Activated naive CD8-positive, alpha-beta T cell (primary cell): ENCODE data around the gene ZC3H10.
"Not testable (repeated sequence)": the region's sequence is repeated elsewhere in the genome, so short reads cannot be mapped to it uniquely, and the experiment has no call there.

Source experiments
- H3K27ac Mint-ChIP-seq: one replicate; pipeline ENCODE4 v1.8.0; 2021; ENCODE audit warnings: mixed read lengths
- H3K27me3 Mint-ChIP-seq: one replicate; pipeline ENCODE4 v1.8.0; 2021; ENCODE audit warnings: mixed read lengths
- H3K36me3 Mint-ChIP-seq: one replicate; pipeline ENCODE4 v1.8.0; 2021; ENCODE audit warnings: mixed read lengths
- H3K4me1 Mint-ChIP-seq: one replicate; pipeline ENCODE4 v1.8.0; 2021; ENCODE audit warnings: low read depth, mixed read lengths
- H3K4me3 Mint-ChIP-seq: one replicate; pipeline ENCODE4 v1.8.0; 2021; ENCODE audit warnings: mild to moderate bottlenecking, mixed read lengths
- H3K9me3 Mint-ChIP-seq: one replicate; pipeline ENCODE4 v1.8.0; 2021; ENCODE audit warnings: low read depth, mixed read lengths

Gene ZC3H10, protein sequence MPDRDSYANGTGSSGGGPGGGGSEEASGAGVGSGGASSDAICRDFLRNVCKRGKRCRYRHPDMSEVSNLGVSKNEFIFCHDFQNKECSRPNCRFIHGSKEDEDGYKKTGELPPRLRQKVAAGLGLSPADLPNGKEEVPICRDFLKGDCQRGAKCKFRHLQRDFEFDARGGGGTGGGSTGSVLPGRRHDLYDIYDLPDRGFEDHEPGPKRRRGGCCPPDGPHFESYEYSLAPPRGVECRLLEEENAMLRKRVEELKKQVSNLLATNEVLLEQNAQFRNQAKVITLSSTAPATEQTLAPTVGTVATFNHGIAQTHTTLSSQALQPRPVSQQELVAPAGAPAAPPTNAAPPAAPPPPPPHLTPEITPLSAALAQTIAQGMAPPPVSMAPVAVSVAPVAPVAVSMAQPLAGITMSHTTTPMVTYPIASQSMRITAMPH

DNA sequence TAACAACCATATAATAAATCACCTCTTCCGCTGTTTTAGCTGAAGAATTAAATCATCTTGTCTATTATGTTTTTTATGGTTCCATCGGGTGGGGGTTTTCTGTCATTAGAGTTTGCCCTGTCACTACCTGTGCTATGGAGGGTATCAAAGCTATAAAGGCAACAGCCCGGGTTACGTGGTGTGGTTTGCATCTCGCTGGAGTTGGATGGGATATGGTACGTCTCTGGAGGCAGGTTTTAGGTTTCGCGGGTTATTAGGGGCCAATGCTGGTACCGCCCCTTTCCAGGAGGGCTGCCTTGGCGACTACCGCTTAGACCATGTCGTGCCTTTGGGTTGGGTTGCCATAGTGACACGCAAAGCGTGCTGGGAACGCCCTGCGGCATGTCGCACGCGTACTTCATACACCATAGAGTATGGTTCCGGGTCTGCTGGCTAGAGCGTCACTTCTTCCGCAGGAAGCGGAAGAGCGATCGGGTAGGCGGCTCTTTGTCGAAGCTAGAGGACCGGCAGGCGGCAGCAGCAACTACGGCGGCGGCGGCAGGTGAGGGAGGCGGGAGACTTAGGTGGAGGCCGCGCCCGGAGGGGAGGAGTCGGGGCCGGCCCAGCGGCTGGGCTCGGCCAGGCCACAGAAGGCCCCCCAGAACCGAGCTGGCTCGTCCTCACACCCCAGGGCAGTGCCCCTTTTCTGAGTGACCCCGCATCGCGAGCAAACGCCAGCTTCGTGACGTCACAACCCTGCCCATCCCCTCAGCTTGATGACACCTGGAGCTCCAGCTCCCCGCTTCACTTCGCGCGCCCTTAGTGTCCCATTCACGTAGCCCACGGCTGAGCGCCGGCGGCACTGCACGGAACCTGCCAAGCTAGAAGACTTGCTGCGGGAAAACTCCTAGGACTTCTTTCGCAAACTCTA, at the start of gene ZC3H10:
TSS of gene ZC3H10 (plus strand) at position 489 of the 910 bp plus-strand sequence. CDS start 2,297 bp downstream, outside the sequence.
- Mint-ChIP-seq H3K36me3 (peaks cover 13% of the 10 kb centered on the region), H3K4me3 (peak within 1 kb of the TSS; percentile 97), H3K9me3 (no peaks in the 10 kb centered on the region), H3K27me3 (no peaks in the 10 kb centered on the region), H3K4me1 (peaks cover 33% of the 10 kb centered on the region), H3K27ac (peak within 1 kb of the TSS; percentile 99)

DNA sequence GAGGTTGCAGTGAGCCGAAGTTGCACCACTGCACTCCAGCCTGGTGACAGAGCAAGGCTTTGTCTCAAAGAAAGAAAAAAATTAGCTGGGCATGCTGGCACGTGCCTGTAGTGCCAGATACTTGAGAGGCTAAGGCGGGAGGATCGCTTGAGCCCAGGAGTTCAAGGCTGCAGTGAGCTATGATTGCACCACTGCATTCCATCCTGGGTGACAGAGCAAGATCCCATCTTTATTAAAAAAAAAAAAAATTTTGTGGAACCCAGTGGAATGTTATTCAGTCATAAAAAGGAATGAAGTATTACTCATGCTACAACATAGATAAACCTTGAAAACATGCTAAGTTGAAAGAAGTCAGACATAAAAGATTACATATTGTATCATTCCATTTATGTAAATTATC, 46.4 kb upstream of the ZC3H10 start:
- Mint-ChIP-seq H3K4me1 (no peaks in the 10 kb centered on the region), H3K36me3 (no peaks in the 10 kb centered on the region), H3K4me3 (no peak overlapping the region), H3K27ac (no peak overlapping the region), H3K27me3 (no peaks in the 10 kb centered on the region), H3K9me3 (no peaks in the 10 kb centered on the region)

DNA sequence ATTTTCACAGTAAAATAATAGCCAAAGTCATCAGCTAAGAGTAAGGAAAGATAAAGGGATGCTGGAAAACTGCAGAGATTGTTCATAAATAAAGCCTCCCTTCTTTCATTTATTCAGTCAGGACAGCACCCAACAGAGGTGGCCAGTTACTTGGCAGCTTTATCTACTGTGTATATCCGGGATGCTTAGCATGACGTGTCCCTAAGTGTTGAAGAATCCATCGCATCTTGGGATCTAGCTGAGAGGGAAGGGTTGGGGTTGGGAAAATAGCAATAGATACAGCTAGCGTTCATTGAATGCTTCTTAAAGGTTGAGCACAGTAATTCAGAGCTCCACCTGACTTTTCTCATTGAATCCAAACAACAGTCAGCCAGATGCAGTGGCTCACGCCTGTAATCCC, 43.7 kb upstream of the ZC3H10 start:
- no peak overlapping the region for H3K4me3 Mint-ChIP-seq
- no peaks in the 10 kb centered on the region for H3K9me3 Mint-ChIP-seq
- no peaks in the 10 kb centered on the region for H3K27me3 Mint-ChIP-seq
- peaks cover 3% of the 10 kb centered on the region for H3K4me1 Mint-ChIP-seq
- no peaks in the 10 kb centered on the region for H3K36me3 Mint-ChIP-seq
- no peak overlapping the region for H3K27ac Mint-ChIP-seq

DNA sequence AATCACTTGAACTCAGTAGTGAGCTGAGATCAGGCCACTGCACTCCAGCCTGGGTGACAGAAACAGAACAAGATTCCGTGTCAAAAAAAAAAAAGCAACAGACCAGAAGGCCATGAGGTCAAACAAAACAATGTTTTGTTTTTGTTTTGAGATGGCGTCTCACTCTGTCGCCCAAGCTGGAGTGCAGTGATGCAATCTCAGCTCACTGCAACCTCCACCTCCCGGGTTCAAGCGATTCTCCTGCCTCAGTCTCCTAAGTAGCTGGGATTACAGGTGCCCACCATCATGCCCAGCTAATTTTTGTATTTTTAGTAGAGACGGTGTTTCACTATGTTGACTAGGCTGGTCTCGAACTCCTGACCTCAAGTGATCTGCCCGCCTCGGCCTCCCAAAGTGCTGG, 40.1 kb upstream of the ZC3H10 start:
- H3K4me3 Mint-ChIP-seq, H3K4me1 Mint-ChIP-seq, H3K36me3 Mint-ChIP-seq, H3K27me3 Mint-ChIP-seq, H3K27ac Mint-ChIP-seq, H3K9me3 Mint-ChIP-seq: not testable (repeated sequence)

DNA sequence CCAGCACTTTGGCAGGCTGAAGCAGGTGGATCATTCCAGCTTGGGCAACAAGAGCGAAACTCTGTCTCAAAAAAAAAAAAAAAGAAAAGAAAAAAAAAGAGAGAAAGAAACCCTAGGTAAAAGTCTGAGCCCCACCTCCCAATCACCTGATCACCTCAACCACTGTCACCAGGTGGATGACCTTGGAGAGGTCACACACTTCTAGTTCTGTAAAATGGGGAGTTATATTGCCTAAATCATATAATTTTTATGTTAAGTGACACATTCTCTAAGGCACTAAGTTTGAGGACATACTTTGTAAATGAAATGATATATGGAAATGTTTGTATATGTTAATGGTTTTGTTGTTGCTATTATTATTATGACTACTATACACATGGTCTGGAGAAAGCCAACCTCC, 39.6 kb upstream of the ZC3H10 start:
- Mint-ChIP-seq H3K4me3 (peak overlapping the region; percentile 82), H3K27ac (no peak overlapping the region), H3K4me1 (peaks cover 9% of the 10 kb centered on the region), H3K9me3 (no peaks in the 10 kb centered on the region), H3K36me3 (no peaks in the 10 kb centered on the region), H3K27me3 (no peaks in the 10 kb centered on the region)

DNA sequence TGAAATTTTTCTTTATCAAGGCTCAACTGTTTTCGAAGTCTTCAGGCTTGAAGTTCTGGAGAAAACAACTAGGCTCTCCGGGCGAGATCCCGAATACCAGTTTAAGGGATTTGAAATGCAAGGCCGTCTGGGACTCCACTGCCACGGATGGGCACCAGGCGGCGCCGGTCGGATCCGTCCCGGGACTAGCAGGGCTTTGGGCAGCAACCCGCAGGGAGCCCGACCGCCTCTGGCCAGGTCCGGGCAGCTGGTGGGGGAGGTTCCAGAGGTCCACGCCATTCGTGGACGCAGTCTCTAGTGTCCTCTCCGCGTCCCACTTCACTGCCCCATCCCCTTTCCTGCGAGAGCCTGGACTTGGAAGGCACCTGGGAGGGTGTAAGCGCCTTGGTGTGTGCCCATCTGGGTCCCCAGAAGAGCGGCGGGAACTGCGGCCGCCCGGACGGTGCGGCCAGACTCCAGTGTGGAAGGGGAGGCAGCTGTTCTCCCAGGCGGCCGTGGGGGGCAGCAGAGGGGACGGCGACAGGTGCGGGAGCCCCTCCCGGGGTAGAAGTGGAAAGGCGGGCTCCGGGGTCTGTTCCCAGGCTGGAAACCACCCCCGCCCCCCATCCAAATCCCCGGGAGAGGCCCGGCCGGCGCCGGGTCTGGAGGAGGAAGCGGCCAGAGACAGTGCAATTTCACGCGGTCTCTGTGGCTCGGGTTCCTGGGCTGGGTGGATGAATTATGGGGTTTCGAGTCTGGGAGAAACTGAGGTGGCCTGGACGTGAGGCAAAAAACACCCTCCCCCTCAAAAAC, 38.9 kb upstream of the ZC3H10 start:
- Mint-ChIP-seq H3K27ac (no peak overlapping the region), H3K9me3 (no peaks in the 10 kb centered on the region), H3K27me3 (no peaks in the 10 kb centered on the region), H3K36me3 (no peaks in the 10 kb centered on the region), H3K4me3 (peak overlapping the region; percentile 82), H3K4me1 (peaks cover 9% of the 10 kb centered on the region)

DNA sequence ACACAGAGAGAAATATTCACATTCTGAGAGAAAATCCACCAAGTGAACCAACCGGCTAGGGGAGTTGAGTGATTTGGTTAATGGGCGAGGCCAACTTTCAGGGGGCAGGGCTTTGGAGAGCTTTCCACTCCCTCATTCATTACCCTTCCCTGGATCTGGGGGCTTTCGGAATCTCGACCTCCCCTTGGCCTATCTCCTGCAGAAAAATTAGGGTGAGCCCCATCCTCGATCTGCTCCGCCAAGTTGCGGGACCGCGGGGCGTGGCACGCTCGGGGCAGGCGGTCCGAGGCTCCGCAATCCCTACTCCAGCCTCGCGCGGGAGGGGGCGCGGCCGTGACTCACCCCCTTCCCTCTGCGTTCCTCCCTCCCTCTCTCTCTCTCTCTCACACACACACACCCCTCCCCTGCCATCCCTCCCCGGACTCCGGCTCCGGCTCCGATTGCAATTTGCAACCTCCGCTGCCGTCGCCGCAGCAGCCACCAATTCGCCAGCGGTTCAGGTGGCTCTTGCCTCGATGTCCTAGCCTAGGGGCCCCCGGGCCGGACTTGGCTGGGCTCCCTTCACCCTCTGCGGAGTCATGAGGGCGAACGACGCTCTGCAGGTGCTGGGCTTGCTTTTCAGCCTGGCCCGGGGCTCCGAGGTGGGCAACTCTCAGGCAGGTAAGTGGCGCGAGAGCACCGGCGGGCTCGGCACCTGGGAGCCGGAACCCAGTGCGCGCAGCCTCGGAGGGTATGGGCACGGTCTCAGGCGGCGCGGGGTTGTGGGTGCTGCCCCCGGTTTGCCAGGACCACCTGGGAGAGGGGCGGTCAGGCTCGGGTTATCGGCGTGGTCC, 38.1 kb upstream of the ZC3H10 start, which contains the start of gene ERBB3:
TSS of gene ERBB3 (plus strand) at position 443 of the 833 bp plus-strand sequence. CDS start at position 579, 136 bp downstream.
- H3K4me1 Mint-ChIP-seq = peaks cover 9% of the 10 kb centered on the region
- no peak within 1 kb of the TSS for H3K27ac Mint-ChIP-seq
- no peaks in the 10 kb centered on the region for H3K36me3 Mint-ChIP-seq
- H3K27me3 Mint-ChIP-seq = no peaks in the 10 kb centered on the region
- H3K4me3 Mint-ChIP-seq = peak within 1 kb of the TSS; percentile 82
- no peaks in the 10 kb centered on the region for H3K9me3 Mint-ChIP-seq

DNA sequence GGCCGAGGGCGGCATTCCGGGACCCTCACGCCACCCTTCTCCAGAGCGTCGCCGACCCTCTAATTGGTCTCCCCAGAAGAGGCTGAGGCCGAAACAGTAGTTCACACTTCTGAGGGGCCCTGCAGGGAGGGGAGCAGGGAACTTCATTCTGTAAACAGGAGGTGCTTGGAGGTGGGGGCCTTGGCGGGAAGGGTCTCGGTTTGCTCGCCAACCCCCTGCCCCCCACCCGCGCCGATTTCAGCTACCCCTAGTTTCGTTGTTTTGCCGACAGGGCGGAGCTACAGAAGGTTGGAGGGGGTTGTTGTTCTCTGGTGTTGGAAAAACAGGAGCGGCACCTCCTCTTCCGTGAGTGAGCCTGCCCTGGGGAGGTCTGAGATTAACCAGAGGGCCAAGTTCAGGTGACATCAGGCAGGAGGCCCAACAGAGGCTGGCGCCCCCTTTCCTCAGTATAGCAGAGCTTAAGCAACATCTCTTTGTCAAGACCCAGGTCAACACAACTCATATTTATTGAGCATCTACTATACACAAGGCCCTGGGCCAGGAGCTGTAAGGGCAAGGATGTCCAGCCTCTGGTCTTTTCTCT, 37.4 kb upstream of the ZC3H10 start:
- Mint-ChIP-seq H3K4me3 (peak overlapping the region; percentile 82), H3K27ac (no peak overlapping the region), H3K9me3 (no peaks in the 10 kb centered on the region), H3K27me3 (no peaks in the 10 kb centered on the region), H3K36me3 (no peaks in the 10 kb centered on the region), H3K4me1 (peaks cover 9% of the 10 kb centered on the region)

DNA sequence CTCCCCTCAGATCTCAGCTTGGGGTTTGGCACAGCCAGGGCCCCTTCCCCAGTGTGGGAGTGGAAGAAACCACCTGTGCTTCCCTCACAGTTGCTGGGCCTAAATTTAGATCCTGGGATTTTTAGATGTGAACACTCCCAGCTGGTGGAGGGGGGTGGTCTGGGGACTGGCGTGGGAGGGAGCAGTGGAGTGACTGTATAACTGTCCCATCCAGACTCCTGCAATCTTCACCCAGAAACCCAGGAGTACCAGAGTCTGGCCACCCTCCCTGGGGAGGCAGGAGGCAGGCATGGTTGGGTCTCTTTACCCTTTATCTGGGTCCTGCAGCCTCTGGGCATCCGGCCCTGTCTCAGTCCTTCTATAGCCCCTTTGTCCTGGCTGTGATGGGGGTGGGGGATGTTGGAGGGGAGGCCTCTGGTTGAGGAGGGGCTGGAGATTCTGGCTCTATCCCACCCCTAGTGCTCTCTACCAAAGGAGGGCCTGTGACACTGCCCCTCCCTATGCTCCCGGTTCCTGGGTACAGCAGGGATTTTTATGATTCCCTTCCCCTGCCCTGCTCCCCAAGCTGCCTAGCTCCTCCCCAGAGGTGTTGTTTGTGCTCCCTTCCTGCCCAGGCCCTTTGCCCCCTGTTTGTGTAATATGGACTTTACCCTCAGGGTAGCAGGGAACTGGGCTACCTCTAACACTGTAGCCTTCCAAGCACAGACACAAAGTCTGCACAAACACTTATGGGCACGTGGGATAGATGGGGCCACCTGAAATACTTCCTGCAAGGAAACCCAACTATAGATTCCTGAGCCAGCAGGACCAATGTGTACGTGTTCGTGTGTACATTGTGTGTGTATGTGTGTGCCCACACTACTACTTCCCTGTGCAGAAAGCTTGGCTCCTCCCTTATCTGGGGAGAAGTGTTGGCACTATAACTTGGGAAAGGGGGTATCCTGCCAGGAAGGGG, 36.4 kb upstream of the ZC3H10 start:
- no peak overlapping the region for H3K27ac Mint-ChIP-seq
- H3K27me3 Mint-ChIP-seq = no peaks in the 10 kb centered on the region
- no peaks in the 10 kb centered on the region for H3K9me3 Mint-ChIP-seq
- H3K36me3 Mint-ChIP-seq = no peaks in the 10 kb centered on the region
- peaks cover 9% of the 10 kb centered on the region for H3K4me1 Mint-ChIP-seq
- peak overlapping the region; percentile 82 for H3K4me3 Mint-ChIP-seq

DNA sequence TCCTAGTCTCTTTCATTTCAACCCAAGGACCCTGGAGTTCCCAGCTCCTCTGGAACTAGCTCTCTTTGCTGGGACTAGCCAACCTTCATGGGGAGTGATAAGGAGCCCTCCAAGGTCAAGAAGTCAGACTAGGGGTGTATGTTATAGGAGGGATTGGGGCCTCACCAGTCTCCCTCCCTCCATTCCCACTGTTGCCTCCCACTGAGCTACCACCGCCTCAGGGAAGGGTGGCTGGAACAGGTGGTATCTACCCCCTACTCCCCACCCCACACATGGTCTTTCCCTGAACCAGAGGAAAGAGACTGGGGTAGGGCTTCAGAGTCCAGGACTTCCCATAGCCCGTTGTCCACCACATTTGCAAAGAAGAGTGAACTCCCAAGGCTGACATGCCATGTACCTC, 35.7 kb upstream of the ZC3H10 start:
- Mint-ChIP-seq H3K4me3 (no peak overlapping the region), H3K27ac (no peak overlapping the region)

DNA sequence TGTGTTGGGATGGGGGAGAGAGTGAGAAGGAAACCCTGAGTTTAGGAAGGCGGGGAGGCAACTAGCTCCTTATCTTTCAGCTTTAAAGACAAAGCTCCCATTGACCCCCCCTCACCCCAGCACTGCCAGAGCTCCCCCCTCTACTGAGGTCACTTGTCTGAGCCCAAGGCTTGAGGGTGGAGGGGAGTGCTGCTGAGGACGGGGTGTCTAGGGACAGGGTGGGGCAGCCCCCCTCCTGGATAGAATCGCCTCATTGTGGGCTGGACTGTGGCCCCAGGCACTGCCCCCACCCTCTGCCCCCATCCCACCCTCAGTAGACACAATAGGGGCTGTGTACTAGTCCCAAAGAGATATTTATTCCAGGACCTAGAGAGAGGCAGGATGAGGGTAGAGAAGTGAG, 35.1 kb upstream of the ZC3H10 start:
- H3K4me1 Mint-ChIP-seq = peaks cover 9% of the 10 kb centered on the region
- no peaks in the 10 kb centered on the region for H3K9me3 Mint-ChIP-seq
- no peak overlapping the region for H3K4me3 Mint-ChIP-seq
- no peak overlapping the region for H3K27ac Mint-ChIP-seq
- no peaks in the 10 kb centered on the region for H3K36me3 Mint-ChIP-seq
- H3K27me3 Mint-ChIP-seq = no peaks in the 10 kb centered on the region

More for the DNA sequence above, 35.7 kb upstream of the ZC3H10 start:
- H3K27me3 Mint-ChIP-seq = no peaks in the 10 kb centered on the region
- H3K36me3 Mint-ChIP-seq = no peaks in the 10 kb centered on the region
- peaks cover 9% of the 10 kb centered on the region for H3K4me1 Mint-ChIP-seq
- H3K9me3 Mint-ChIP-seq = no peaks in the 10 kb centered on the region

DNA sequence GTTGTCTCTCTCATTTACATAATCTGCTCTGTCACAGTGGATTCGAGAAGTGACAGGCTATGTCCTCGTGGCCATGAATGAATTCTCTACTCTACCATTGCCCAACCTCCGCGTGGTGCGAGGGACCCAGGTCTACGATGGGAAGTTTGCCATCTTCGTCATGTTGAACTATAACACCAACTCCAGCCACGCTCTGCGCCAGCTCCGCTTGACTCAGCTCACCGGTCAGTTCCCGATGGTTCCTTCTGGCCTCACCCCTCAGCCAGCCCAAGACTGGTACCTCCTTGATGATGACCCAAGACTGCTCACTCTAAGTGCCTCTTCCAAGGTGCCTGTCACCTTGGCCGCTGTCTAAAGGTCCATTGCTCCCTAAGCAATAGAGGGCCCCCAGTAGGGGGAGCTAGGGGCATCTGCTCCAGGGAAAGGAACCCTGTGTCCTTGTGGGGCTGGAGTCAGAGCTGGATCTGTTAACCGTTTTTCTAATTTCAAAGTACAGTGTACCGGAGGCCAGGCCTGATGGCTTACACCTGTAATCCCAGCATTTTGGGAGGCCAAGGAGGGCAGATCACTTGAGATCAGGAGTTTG, 33.0 kb upstream of the ZC3H10 start:
- Mint-ChIP-seq H3K36me3 (no peaks in the 10 kb centered on the region), H3K9me3 (no peaks in the 10 kb centered on the region), H3K4me1 (peaks cover 3% of the 10 kb centered on the region), H3K27me3 (no peaks in the 10 kb centered on the region), H3K4me3 (no peak overlapping the region), H3K27ac (no peak overlapping the region)
